ENCODE data around the gene ALDH2. TPM values are rescaled to one million over a fixed set of nuclear protein-coding genes. Genes with fewer than 3 reads are reported as not detected.
"Not testable (repeated sequence)": the region's sequence is repeated elsewhere in the genome, so short reads cannot be mapped to it uniquely, and the experiment has no call there.

The ALDH2 gene
- total RNA-seq, 1 donor from 2014 or later = 41.6 TPM

- TF ChIP-seq CTCF (IDR thresholded peaks at IDR 0.05; ENCODE audit: unreplicated experiment) = no peak
- no peak for DNase-seq (ENCODE audit: low spot score in 2 of 2, unreplicated experiment in 2 of 2)
These were observed 37.1 kb downstream of the ALDH2 start for GRCh38 chr12:111803851-111804250.

DNA sequence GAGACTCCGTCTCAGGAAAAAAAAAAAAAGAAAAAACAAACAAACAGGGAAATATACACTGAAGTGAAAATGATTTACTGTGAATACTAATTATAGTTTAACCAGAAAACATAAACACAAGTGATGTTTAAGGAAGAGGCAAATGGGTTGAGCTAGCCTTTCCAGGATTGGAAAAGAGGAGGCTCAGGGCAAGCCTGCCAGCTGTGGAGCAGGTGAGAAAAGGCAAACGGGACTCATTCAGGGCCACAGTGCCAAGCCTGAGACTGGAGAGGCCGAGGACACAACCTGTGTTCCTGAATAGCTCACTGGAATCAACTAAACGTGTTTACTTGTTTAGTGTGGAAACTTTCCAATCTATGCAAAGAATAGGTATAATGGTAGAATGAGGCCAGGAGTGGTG, 39.6 kb downstream of the ALDH2 start:
- TF ChIP-seq CTCF (IDR thresholded peaks at IDR 0.05; ENCODE audit: unreplicated experiment) = no peak
- DNase-seq (ENCODE audit: low spot score in 2 of 2, unreplicated experiment in 2 of 2) = no peak
- H3K4me1 Mint-ChIP-seq = no peaks in the 10 kb centered on the region
- no peak overlapping the region for H3K27ac Mint-ChIP-seq
- peaks cover 27% of the 10 kb centered on the region for H3K36me3 Mint-ChIP-seq
- H3K9me3 Mint-ChIP-seq = no peaks in the 10 kb centered on the region
- H3K4me3 Mint-ChIP-seq = no peak overlapping the region
- H3K27me3 Mint-ChIP-seq (ENCODE audit: low read depth) = no peaks in the 10 kb centered on the region

More at GRCh38 chr12:111803851-111804250, 37.1 kb downstream of the ALDH2 start:
- Mint-ChIP-seq H3K9me3 (no peaks in the 10 kb centered on the region), H3K27ac (no peak overlapping the region), H3K4me1 (no peaks in the 10 kb centered on the region), H3K4me3 (no peak overlapping the region), H3K36me3 (peaks cover 33% of the 10 kb centered on the region), H3K27me3 (ENCODE audit: low read depth) (no peaks in the 10 kb centered on the region)

DNA sequence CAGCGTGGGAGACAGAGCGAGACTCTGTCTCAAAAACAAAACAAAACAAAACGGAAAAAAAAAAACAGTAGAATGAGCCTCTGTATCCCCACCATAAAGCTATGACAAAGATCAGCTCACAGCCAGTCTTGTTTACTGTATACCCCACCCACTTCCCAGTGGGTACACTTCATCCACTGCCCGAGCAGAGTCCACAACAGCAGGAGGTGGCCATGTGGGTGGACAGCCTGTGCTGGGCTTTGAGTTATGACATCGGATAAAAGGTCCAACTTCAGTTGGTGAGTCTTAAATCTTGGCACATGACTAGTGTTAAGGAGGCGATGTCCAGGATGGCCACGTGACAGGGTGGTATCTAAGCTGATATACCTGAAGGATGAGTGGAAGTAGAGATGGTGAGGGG, 40.5 kb downstream of the ALDH2 start:
- H3K36me3 Mint-ChIP-seq = peaks cover 25% of the 10 kb centered on the region
- H3K9me3 Mint-ChIP-seq = no peaks in the 10 kb centered on the region
- H3K4me3 Mint-ChIP-seq = no peak overlapping the region
- DNase-seq (ENCODE audit: low spot score in 2 of 2, unreplicated experiment in 2 of 2) = no peak
- no peaks in the 10 kb centered on the region for H3K27me3 Mint-ChIP-seq (ENCODE audit: low read depth)
- H3K27ac Mint-ChIP-seq = no peak overlapping the region
- no peaks in the 10 kb centered on the region for H3K4me1 Mint-ChIP-seq
- no peak for TF ChIP-seq CTCF (IDR thresholded peaks at IDR 0.05; ENCODE audit: unreplicated experiment)

- Mint-ChIP-seq H3K9me3 (peaks cover 4% of the 10 kb centered on the region), H3K4me1 (no peaks in the 10 kb centered on the region), H3K4me3 (no peak overlapping the region), H3K36me3 (peaks cover 15% of the 10 kb centered on the region), H3K27me3 (ENCODE audit: low read depth) (no peaks in the 10 kb centered on the region), H3K27ac (no peak overlapping the region)
- TF ChIP-seq CTCF (IDR thresholded peaks at IDR 0.05; ENCODE audit: unreplicated experiment) = peak; percentile 75
- peak; percentile 34 to 62 for DNase-seq (ENCODE audit: low spot score in 2 of 2, unreplicated experiment in 2 of 2)
These were observed 46.4 kb downstream of the ALDH2 start for GRCh38 chr12:111812881-111813741.

- TF ChIP-seq CTCF (IDR thresholded peaks at IDR 0.05; ENCODE audit: unreplicated experiment) = no peak
- Mint-ChIP-seq H3K4me1 (peaks cover 11% of the 10 kb centered on the region), H3K27me3 (ENCODE audit: low read depth) (no peaks in the 10 kb centered on the region), H3K9me3 (peaks cover 7% of the 10 kb centered on the region), H3K4me3 (no peak overlapping the region), H3K36me3 (peaks cover 5% of the 10 kb centered on the region), H3K27ac (no peak overlapping the region)
- no peak for DNase-seq (ENCODE audit: low spot score in 2 of 2, unreplicated experiment in 2 of 2)
These were observed 49.4 kb downstream of the ALDH2 start for GRCh38 chr12:111816065-111816615.

DNA sequence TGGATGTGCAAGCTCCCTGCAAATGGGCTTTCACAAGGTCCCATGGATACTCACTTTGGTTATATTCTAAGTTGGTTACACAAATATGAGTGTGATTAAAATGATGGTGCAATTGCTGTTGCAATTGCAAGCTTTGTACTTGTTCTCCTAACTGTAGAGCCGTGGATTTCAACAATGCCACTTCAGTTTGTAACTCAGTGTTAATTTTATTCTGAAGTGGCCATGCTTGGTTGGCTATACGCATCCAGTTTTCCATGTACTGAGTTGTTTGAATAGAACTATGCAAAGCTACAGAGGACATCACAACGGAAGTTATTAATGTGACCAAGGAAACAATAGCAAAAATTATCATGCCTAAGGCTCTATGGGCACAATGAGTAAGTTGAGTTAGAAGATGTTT, 50.2 kb downstream of the ALDH2 start:
- peaks cover 11% of the 10 kb centered on the region for H3K4me1 Mint-ChIP-seq
- not testable (repeated sequence) for DNase-seq (ENCODE audit: low spot score in 2 of 2, unreplicated experiment in 2 of 2); H3K9me3 Mint-ChIP-seq; H3K27ac Mint-ChIP-seq; H3K36me3 Mint-ChIP-seq; H3K4me3 Mint-ChIP-seq; H3K27me3 Mint-ChIP-seq (ENCODE audit: low read depth)
